OCI-LY1 (cell line): ENCODE results near the gene SOWAHB.

Experiments used
- EZH2 ChIP-seq: fragments of 200-600 bp; sonication (generic), shearing (Covaris generic); IDR thresholded peaks from 2 replicates; pipeline ENCODE4 v1.8.0; 2017; ENCODE audit warnings: borderline replicate concordance, mixed run types, mild to moderate bottlenecking, antibody characterized with exemption, low read length, moderate library complexity, mixed read lengths
- TF ChIP-seq, protein P1 (sequence below): fragments of 200-600 bp; sonication (generic), shearing (Covaris generic); IDR thresholded peaks from 2 replicates; pipeline ENCODE4 v1.5.1; 2017; ENCODE audit warnings: mild to moderate bottlenecking, antibody characterized with exemption, low read length, moderate library complexity, mixed read lengths

DNA sequence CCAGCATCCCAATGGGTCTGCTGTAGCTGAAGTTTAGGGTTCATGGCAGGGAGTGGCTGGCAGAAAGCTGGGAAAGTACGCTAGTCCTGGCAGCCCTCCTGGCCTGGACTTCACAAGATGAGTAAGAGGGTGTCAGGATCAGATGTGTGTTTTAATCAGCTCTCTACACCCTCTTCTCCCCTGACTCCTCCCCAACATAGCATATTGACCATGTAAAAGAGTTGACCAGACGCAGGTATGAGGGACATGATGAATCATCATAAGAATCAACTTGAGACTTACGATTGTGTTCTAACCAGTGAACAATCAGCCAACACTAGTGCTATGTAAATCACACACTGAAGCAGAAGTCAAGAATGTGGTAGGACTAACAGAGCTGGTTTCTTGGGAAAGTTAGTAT, 5.3 kb downstream of the SOWAHB start:
- TF ChIP-seq, protein P1, sequence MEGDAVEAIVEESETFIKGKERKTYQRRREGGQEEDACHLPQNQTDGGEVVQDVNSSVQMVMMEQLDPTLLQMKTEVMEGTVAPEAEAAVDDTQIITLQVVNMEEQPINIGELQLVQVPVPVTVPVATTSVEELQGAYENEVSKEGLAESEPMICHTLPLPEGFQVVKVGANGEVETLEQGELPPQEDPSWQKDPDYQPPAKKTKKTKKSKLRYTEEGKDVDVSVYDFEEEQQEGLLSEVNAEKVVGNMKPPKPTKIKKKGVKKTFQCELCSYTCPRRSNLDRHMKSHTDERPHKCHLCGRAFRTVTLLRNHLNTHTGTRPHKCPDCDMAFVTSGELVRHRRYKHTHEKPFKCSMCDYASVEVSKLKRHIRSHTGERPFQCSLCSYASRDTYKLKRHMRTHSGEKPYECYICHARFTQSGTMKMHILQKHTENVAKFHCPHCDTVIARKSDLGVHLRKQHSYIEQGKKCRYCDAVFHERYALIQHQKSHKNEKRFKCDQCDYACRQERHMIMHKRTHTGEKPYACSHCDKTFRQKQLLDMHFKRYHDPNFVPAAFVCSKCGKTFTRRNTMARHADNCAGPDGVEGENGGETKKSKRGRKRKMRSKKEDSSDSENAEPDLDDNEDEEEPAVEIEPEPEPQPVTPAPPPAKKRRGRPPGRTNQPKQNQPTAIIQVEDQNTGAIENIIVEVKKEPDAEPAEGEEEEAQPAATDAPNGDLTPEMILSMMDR = no peak
- TF ChIP-seq EZH2 = no peak
